Stomach (tissue), 9 donors: Measurements from ENCODE around the gene SIX1. TPM values are rescaled to one million over a fixed set of nuclear protein-coding genes. Genes with fewer than 3 reads are reported as not detected.

Experiments used
- DNase-seq, 2 donors: peaks; one replicate each; pipeline versions ENCODE4 v3.0.0 to v3.0.0-alpha.2; 2013 to 2019
- H3K27ac ChIP-seq, 5 donors: fragments of 200-600 bp in 4 of 5; sonication (generic) in 4 of 5; one replicate each; pipeline ENCODE4 v1.5.1; 2013 to 2019; ENCODE audit warnings: mild to moderate bottlenecking in 1 of 5, moderate library complexity in 1 of 5
- H3K27me3 ChIP-seq, 3 donors: fragments of 200-600 bp; sonication (generic); one replicate each; pipeline ENCODE4 v1.5.1; 2017 to 2019; ENCODE audit warnings: mixed run types in 1 of 3
- H3K36me3 ChIP-seq, 4 donors: fragments of 200-600 bp; sonication (generic); 1 replicate in 3 of 4; 2 replicates in 1 of 4; pipeline ENCODE4 v1.5.1; 2016 to 2019
- H3K4me1 ChIP-seq, 4 donors: fragments of 200-600 bp; sonication (generic); one replicate each; pipeline ENCODE4 v1.5.1; 2016 to 2019
- H3K4me3 ChIP-seq, 4 donors: fragments of 200-600 bp; sonication (generic) in 3 of 4; one replicate each; pipeline ENCODE4 v1.5.1; 2016 to 2019; ENCODE audit warnings: mild to moderate bottlenecking in 1 of 4
- H3K9me3 ChIP-seq, 4 donors: fragments of 200-600 bp; sonication (generic); one replicate each; pipeline ENCODE4 v1.5.1; 2016 to 2019
- EP300 ChIP-seq: sonication (generic); formaldehyde crosslinking; IDR thresholded peaks from one replicate; pipeline ENCODE4 v1.6.1; 2017; ENCODE audit warnings: antibody characterized with exemption
- POLR2A ChIP-seq, 4 donors: fragments of 450-650 bp; IDR thresholded peaks; one replicate each; pipeline ENCODE4 v1.6.1; 2016; ENCODE audit warnings: antibody characterized with exemption in 4 of 4, control low read depth in 2 of 4, mild to moderate bottlenecking in 1 of 4, moderate library complexity in 1 of 4
- POLR2AphosphoS5 ChIP-seq, 3 donors: sonication (generic); formaldehyde crosslinking; IDR thresholded peaks; one replicate each; pipeline ENCODE4 v1.6.1; 2016; ENCODE audit warnings: antibody characterized with exemption in 3 of 3
- WGBS, 5 donors: extraction: QIAGEN DNeasy Blood & Tissue Kit in 3 of 5; methylation state at CpG; one replicate each; pipeline versions ENCODE4 v1.1.5 to v1.1.7; 2013 to 2018; 5-methylcytosine and 5-hydroxymethylcytosine counted together
- intact Hi-C: fragments of 100-400 bp; cut with DNase I; formaldehyde crosslinking; loops from one replicate; pipeline ENCODE4 v1.15.1; 2023; ENCODE audit warnings: low total_unique reads
- polyA plus RNA-seq, 3 donors: library from polyadenylated mRNA; stranded (reverse); fragments of 200-250 nt; gene quantifications; one replicate each; pipeline ENCODE4 v1.2.3, GENCODE V29; 2013
- total RNA-seq, 5 donors: library from RNA; depleted of rRNA; stranded (reverse); fragments of >200 nt; gene quantifications; one replicate each; pipeline versions ENCODE4 v1.1.0 to v1.2.3, GENCODE V29; 2014 to 2016
- TF ChIP-seq, protein P1 (sequence below), 7 experiments: fragments of 450-650 bp in 4 of 7; fragments of 200-600 bp in 3 of 7; sonication (generic) in 3 of 7; IDR thresholded peaks; one replicate each; pipeline ENCODE4 v1.5.1; 2016 to 2019; ENCODE audit warnings: antibody characterized with exemption in 7 of 7, control low read depth in 2 of 7, mild to moderate bottlenecking in 1 of 7
- donor health status: healthy with polysubstance abuse.
- donor health status: Bipolar disorder and iron deficiency.
- donor health status: healthy.

SIX1 gene
- total and polyA plus RNA-seq, 8 donors = 0.19 to 8.0 (median 0.67) TPM; not detected in 4

GRCh38 chr14:60655119-60655897, 6.0 kb upstream of the SIX1 start:
- peak in 1 of 2 donors; percentile 16 for DNase-seq
- TF ChIP-seq EP300 = no peak
- TF ChIP-seq POLR2A (IDR thresholded peaks at IDR 0.05) = no peak
- no peak for TF ChIP-seq POLR2AphosphoS5 (IDR thresholded peaks at IDR 0.05)
- TF ChIP-seq, protein P1, sequence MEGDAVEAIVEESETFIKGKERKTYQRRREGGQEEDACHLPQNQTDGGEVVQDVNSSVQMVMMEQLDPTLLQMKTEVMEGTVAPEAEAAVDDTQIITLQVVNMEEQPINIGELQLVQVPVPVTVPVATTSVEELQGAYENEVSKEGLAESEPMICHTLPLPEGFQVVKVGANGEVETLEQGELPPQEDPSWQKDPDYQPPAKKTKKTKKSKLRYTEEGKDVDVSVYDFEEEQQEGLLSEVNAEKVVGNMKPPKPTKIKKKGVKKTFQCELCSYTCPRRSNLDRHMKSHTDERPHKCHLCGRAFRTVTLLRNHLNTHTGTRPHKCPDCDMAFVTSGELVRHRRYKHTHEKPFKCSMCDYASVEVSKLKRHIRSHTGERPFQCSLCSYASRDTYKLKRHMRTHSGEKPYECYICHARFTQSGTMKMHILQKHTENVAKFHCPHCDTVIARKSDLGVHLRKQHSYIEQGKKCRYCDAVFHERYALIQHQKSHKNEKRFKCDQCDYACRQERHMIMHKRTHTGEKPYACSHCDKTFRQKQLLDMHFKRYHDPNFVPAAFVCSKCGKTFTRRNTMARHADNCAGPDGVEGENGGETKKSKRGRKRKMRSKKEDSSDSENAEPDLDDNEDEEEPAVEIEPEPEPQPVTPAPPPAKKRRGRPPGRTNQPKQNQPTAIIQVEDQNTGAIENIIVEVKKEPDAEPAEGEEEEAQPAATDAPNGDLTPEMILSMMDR (IDR thresholded peaks at IDR 0.05) = no peak
- WGBS, 5 donors = 25 to 42% (median 39%) methylated on average over 29 of the region's 29 CpGs

GRCh38 chr14:60654334-60654821, 5.1 kb upstream of the SIX1 start:
- WGBS, 5 donors = 20 to 38% (median 26%) methylated on average over 3 of the region's 3 CpGs
- H3K27me3 ChIP-seq = peaks cover 25 to 100% (median 90%) of the 10 kb centered on the region in 3 donors
- no peaks in the 10 kb centered on the region for H3K36me3 ChIP-seq
- H3K4me3 ChIP-seq = no peak overlapping the region
- TF ChIP-seq, protein P1 (IDR thresholded peaks at IDR 0.05) = no peak
- TF ChIP-seq POLR2A (IDR thresholded peaks at IDR 0.05) (no peak), EP300 (no peak), POLR2AphosphoS5 (IDR thresholded peaks at IDR 0.05) (no peak)
- intact Hi-C loops = no loop called here
- no peaks in the 10 kb centered on the region for H3K9me3 ChIP-seq
- no peak overlapping the region for H3K27ac ChIP-seq
- H3K4me1 ChIP-seq = peaks cover 30 to 59% (median 51%) of the 10 kb centered on the region in 4 donors
- DNase-seq = no peak

More at GRCh38 chr14:60655119-60655897, 6.0 kb upstream of the SIX1 start:
- no peaks in the 10 kb centered on the region for H3K36me3 ChIP-seq
- no peak overlapping the region for H3K27ac ChIP-seq
- H3K4me3 ChIP-seq = peak overlapping the region in 1 of 4 donors; percentile 86
- intact Hi-C loops = no loop called here
- no peaks in the 10 kb centered on the region for H3K9me3 ChIP-seq
- peaks cover 21 to 49% (median 42%) of the 10 kb centered on the region in 4 donors for H3K4me1 ChIP-seq
- peaks cover 17 to 99% (median 81%) of the 10 kb centered on the region in 3 donors for H3K27me3 ChIP-seq

DNA sequence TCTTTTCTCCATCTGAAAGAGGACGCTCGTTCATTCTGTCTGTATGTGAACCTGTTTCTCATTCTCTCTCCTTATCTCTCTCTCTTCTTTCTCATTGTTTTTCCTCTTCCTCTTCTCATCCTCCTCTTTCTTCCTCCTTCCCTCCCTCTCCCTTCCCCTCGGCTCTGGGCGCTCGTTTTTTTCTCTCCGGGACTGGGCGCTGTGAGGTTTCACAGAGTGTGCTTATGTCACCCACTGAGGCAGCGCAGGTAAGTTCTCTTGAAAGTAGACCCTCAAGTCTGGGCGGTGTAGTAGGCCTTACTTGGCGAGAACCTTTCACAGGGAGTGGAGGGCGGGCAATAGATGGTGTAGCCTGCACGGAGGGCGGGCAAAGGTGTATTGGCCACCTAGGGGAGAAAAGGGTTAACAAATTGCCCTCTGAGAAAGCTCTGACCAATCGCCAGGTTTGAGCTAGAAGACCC, 4.5 kb upstream of the SIX1 start:
- WGBS, 5 donors = 9 to 16% (median 12%) methylated on average over 14 of the region's 14 CpGs
- no peak for DNase-seq
- Histone ChIP-seq H3K4me1 (peaks cover 35 to 64% (median 58%) of the 10 kb centered on the region in 4 donors), H3K27ac (no peak overlapping the region), H3K27me3 (peaks cover 31 to 100% (median 97%) of the 10 kb centered on the region in 3 donors), H3K4me3 (no peak overlapping the region), H3K36me3 (no peaks in the 10 kb centered on the region), H3K9me3 (no peaks in the 10 kb centered on the region)
- intact Hi-C loops = no loop called here
- TF ChIP-seq POLR2AphosphoS5 (IDR thresholded peaks at IDR 0.05) = no peak
- no peak for TF ChIP-seq POLR2A (IDR thresholded peaks at IDR 0.05)
- no peak for TF ChIP-seq EP300
- TF ChIP-seq, protein P1 (IDR thresholded peaks at IDR 0.05) = no peak

DNA sequence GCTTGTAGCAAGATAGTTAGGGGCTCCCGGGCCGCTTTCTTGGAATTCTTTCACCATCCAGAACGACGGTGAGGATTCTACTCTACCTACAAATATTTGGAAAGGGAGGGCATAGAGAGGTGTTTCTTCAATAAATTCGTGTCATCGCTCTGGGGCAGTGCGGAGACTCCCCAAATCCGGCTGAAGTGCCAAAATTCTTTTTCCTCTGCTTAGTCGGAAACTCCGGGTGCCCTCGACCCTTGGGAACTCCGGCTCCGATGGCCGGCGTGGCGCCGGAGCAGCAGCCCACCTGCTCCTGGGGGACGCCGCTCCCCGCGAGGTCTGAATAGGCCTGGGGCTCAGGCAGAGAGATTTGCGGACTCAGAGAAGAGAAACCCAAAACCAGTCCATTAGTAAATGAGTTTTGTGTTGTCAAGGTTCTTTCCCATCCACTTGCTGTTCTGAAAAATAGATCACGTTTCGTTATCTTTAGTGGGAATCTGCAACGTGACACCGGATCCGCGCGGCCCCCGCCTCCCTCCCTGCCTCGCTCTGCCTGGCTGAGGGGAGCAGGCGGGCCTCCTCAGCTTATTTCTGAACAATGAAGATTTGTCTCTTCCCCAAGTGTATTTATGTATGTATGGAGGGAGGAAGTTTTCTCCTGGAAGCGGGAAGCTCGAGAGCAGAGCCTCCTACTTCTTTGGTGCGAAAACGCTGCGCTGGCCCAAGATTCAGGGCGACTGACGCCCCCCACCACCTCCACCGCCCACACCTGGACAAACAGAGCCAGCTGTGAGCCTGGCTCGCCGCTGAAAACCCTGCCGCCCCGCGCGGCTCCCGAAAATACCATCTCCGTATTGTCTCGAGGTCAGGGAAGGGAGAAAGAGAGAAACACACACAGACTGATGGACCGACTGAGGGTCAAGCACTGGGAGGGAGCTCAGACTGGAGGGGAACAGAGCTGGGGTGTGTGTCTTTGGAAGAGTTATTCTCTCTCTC, 3.7 kb upstream of the SIX1 start:
- TF ChIP-seq POLR2A (IDR thresholded peaks at IDR 0.05) = no peak
- no peak for TF ChIP-seq EP300
- TF ChIP-seq POLR2AphosphoS5 (IDR thresholded peaks at IDR 0.05) = no peak
- TF ChIP-seq, protein P1 (IDR thresholded peaks at IDR 0.05) = no peak
- Histone ChIP-seq H3K4me3 (no peak overlapping the region), H3K36me3 (no peaks in the 10 kb centered on the region), H3K27me3 (peaks cover 39 to 100% (median 99%) of the 10 kb centered on the region in 3 donors), H3K4me1 (peaks cover 40 to 71% (median 60%) of the 10 kb centered on the region in 4 donors), H3K27ac (no peak overlapping the region), H3K9me3 (no peaks in the 10 kb centered on the region)
- intact Hi-C loops = no loop called here
- peak in 1 of 2 donors; percentile 15 for DNase-seq
- WGBS, 5 donors = 6 to 13% (median 9%) methylated on average over 48 to 50 of the region's 50 CpGs
